Liver (tissue), 9 donors: ENCODE measurements around the gene NCSTN. TPM values are rescaled to one million over a fixed set of nuclear protein-coding genes. Genes with fewer than 3 reads are reported as not detected.

Experiments used
- DNase-seq: peaks from one replicate; pipeline ENCODE4 v3.0.0-alpha.2; 2017; ENCODE audit warnings: low spot score
- H3K27ac ChIP-seq, 2 donors: one replicate each; pipeline ENCODE4 v1.7.0; 2013; ENCODE audit warnings: inconsistent platforms in 2 of 2, low read length in 2 of 2, control low read depth in 1 of 2, low read depth in 1 of 2, mild to moderate bottlenecking in 1 of 2
- H3K27me3 ChIP-seq, 4 donors: one replicate each; pipeline versions ENCODE4 v1.6.1 to v1.7.0; 2013; ENCODE audit warnings: low read length in 3 of 4, inconsistent platforms in 1 of 4, mild to moderate bottlenecking in 1 of 4, moderate library complexity in 1 of 4; ENCODE audit not compliant: control insufficient read depth in 4 of 4, insufficient read depth in 4 of 4
- H3K36me3 ChIP-seq, 4 donors: one replicate each; pipeline versions ENCODE4 v1.6.1 to v1.7.0; 2013; ENCODE audit warnings: low read length in 3 of 4, mild to moderate bottlenecking in 3 of 4, low read depth in 1 of 4, moderate library complexity in 1 of 4; ENCODE audit not compliant: control insufficient read depth in 4 of 4, insufficient read depth in 3 of 4
- H3K4me1 ChIP-seq, 4 donors: one replicate each; pipeline versions ENCODE4 v1.6.1 to v1.7.0; 2013; ENCODE audit warnings: low read length in 3 of 4, mild to moderate bottlenecking in 3 of 4, moderate library complexity in 1 of 4; ENCODE audit not compliant: control insufficient read depth in 4 of 4, insufficient read depth in 4 of 4
- H3K4me3 ChIP-seq, 3 donors: one replicate each; pipeline versions ENCODE4 v1.6.1 to v1.7.0; 2013; ENCODE audit warnings: low read length in 3 of 3, control low read depth in 1 of 3, low read depth in 1 of 3, mild to moderate bottlenecking in 1 of 3
- H3K9ac ChIP-seq, 2 donors: one replicate each; pipeline ENCODE4 v1.7.0; 2013; ENCODE audit warnings: low read length in 2 of 2, mild to moderate bottlenecking in 2 of 2, moderate library complexity in 2 of 2, control low read depth in 1 of 2, low read depth in 1 of 2
- H3K9me3 ChIP-seq, 4 donors: one replicate each; pipeline versions ENCODE4 v1.6.1 to v1.7.0; 2013; ENCODE audit warnings: low read length in 3 of 4; ENCODE audit not compliant: control insufficient read depth in 4 of 4
- CTCF ChIP-seq: fragments of 150-350 bp; IDR thresholded peaks from 2 replicates; pipeline ENCODE4 v1.5.1; 2017; ENCODE audit warnings: improper control_type of control experiment, low read depth, low read length; ENCODE audit not compliant: missing input control
- EGR1 ChIP-seq, 2 donors: IDR thresholded peaks; 2 replicates each; pipeline ENCODE4 v1.6.1; 2016 to 2018; ENCODE audit warnings: antibody characterized with exemption in 2 of 2, low read depth in 2 of 2
- FOXA1 ChIP-seq: IDR thresholded peaks from 2 replicates; pipeline ENCODE4 v1.6.1; 2016; ENCODE audit warnings: antibody characterized with exemption
- FOXA2 ChIP-seq: IDR thresholded peaks from 2 replicates; pipeline ENCODE4 v1.6.1; 2016; ENCODE audit warnings: antibody characterized with exemption
- GABPA ChIP-seq, 2 donors: IDR thresholded peaks in 1 of 2; conservative IDR thresholded peaks in 1 of 2; 2 replicates each; pipeline ENCODE4 v1.6.1; 2016; ENCODE audit warnings: antibody characterized with exemption in 2 of 2, mild to moderate bottlenecking in 1 of 2, moderate library complexity in 1 of 2
- HNF4A ChIP-seq, 2 donors: conservative IDR thresholded peaks; 2 replicates each; pipeline ENCODE4 v1.6.1; 2016; ENCODE audit warnings: antibody characterized with exemption in 2 of 2, mild to moderate bottlenecking in 2 of 2
- HNF4G ChIP-seq: IDR thresholded peaks from 2 replicates; pipeline ENCODE4 v1.6.1; 2016; ENCODE audit warnings: antibody characterized with exemption
- JUND ChIP-seq, 2 donors: IDR thresholded peaks; 2 replicates each; pipeline ENCODE4 v1.6.1; 2016; ENCODE audit warnings: antibody characterized with exemption in 2 of 2
- MAX ChIP-seq: IDR thresholded peaks from 2 replicates; pipeline ENCODE4 v1.6.1; 2016; ENCODE audit warnings: antibody characterized with exemption
- NR2F2 ChIP-seq: IDR thresholded peaks from 2 replicates; pipeline ENCODE4 v1.6.1; 2016; ENCODE audit warnings: antibody characterized with exemption
- RAD21 ChIP-seq, 2 donors: IDR thresholded peaks; 2 replicates each; pipeline ENCODE4 v1.6.1; 2016; ENCODE audit warnings: antibody characterized with exemption in 2 of 2, mild to moderate bottlenecking in 2 of 2
- REST ChIP-seq: IDR thresholded peaks from 2 replicates; pipeline ENCODE4 v1.6.1; 2016; ENCODE audit warnings: antibody characterized with exemption, mild to moderate bottlenecking
- SP1 ChIP-seq: IDR thresholded peaks from 2 replicates; pipeline ENCODE4 v1.6.1; 2018; ENCODE audit warnings: antibody characterized with exemption, mild to moderate bottlenecking
- TAF1 ChIP-seq: conservative IDR thresholded peaks from 2 replicates; pipeline ENCODE4 v1.6.1; 2016; ENCODE audit warnings: antibody characterized with exemption, mild to moderate bottlenecking
- YY1 ChIP-seq: IDR thresholded peaks from 2 replicates; pipeline ENCODE4 v1.6.1; 2016; ENCODE audit warnings: antibody characterized with exemption, mild to moderate bottlenecking
- ZBTB33 ChIP-seq: IDR thresholded peaks from 2 replicates; pipeline ENCODE4 v1.6.1; 2016; ENCODE audit warnings: antibody characterized with exemption
- WGBS: extraction: QIAGEN DNeasy Blood & Tissue Kit; methylation state at CpG from one replicate; pipeline ENCODE4 v1.1.7; 2013; 5-methylcytosine and 5-hydroxymethylcytosine counted together
- polyA plus RNA-seq, 2 donors: library from polyadenylated mRNA; stranded (reverse) in 1 of 2; unstranded in 1 of 2; fragments of 200-250 nt in 1 of 2; fragments of >200 nt in 1 of 2; fragmentation: Nextera tagmentation in 1 of 2; extraction: Ambion mirVana in 1 of 2; gene quantifications; one replicate each; pipeline versions ENCODE4 v1.2.1 to v1.2.3, GENCODE V29; 2013 to 2015
- total RNA-seq, 2 donors: library from RNA; depleted of rRNA; stranded (reverse); fragments of >200 nt; gene quantifications; one replicate each; pipeline ENCODE4 v1.2.3, GENCODE V29; 2014
- donor health status: healthy.
- donor health status: healthy.
- donor health status: healthy.
- donor health status: healthy.
- donor health status: healthy.

The NCSTN gene
- total and polyA plus RNA-seq, 4 donors, result 32.2 to 44.6 (median 37.5) TPM

GRCh38 chr1:160370561-160371345 lies 27.6 kb downstream of the NCSTN start:
- Histone ChIP-seq H3K9ac (no peak overlapping the region), H3K4me1 (peaks cover 0 to 2% (median 0%) of the 10 kb centered on the region in 4 donors), H3K27ac (no peak overlapping the region), H3K4me3 (no peak overlapping the region), H3K36me3 (no peaks in the 10 kb centered on the region), H3K9me3 (no peaks in the 10 kb centered on the region), H3K27me3 (no peaks in the 10 kb centered on the region)
- TF ChIP-seq SP1 (no peak), TAF1 (no peak), MAX (no peak), GABPA (IDR thresholded peaks at IDR 0.05 in 1 of 2, conservative IDR thresholded peaks at IDR 0.05 in 1 of 2) (no peak), HNF4G (no peak), EGR1 (IDR thresholded peaks at IDR 0.05; ENCODE audit: low read depth in 2 of 2) (no peak), YY1 (no peak), ZBTB33 (no peak), RAD21 (IDR thresholded peaks at IDR 0.05) (no peak), NR2F2 (no peak), CTCF (no peak), JUND (IDR thresholded peaks at IDR 0.05) (no peak), FOXA1 (no peak), REST (no peak), HNF4A (conservative IDR thresholded peaks at IDR 0.05) (no peak)
- 67% methylated on average over 42 of the region's 42 CpGs for WGBS
- DNase-seq, result peak; percentile 20

- Histone ChIP-seq H3K4me3 (no peak overlapping the region), H3K27me3 (no peaks in the 10 kb centered on the region), H3K27ac (no peak overlapping the region), H3K9me3 (no peaks in the 10 kb centered on the region), H3K9ac (no peak overlapping the region), H3K4me1 (peaks cover 0 to 7% (median under 1%) of the 10 kb centered on the region in 4 donors), H3K36me3 (no peaks in the 10 kb centered on the region)
- TF ChIP-seq MAX, result no peak
- no peak for TF ChIP-seq NR2F2
- no peak for TF ChIP-seq GABPA (IDR thresholded peaks at IDR 0.05 in 1 of 2, conservative IDR thresholded peaks at IDR 0.05 in 1 of 2)
- TF ChIP-seq ZBTB33, result no peak
- TF ChIP-seq HNF4A (conservative IDR thresholded peaks at IDR 0.05), result no peak
- no peak for TF ChIP-seq FOXA2
- DNase-seq, result no peak
These were observed 28.1 kb downstream of the NCSTN start for GRCh38 chr1:160371346-160371631.
